Breast epithelium (tissue), 4 donors: ENCODE data around the gene ELMO1. TPM values are rescaled to one million over a fixed set of nuclear protein-coding genes. Genes with fewer than 3 reads are reported as not detected.

ENCODE experiments used
- DNase-seq, 2 donors: peaks; one replicate each; pipeline ENCODE4 v3.0.0-alpha.2; 2019; ENCODE audit warnings: low spot score in 2 of 2
- H3K27ac ChIP-seq, 2 donors: fragments of 200-600 bp; sonication (generic) in 1 of 2; one replicate each; pipeline ENCODE4 v1.5.1; 2016 to 2019; ENCODE audit warnings: mild to moderate bottlenecking in 1 of 2
- H3K27me3 ChIP-seq, 2 donors: fragments of 200-600 bp; sonication (generic) in 1 of 2; one replicate each; pipeline versions ENCODE4 v1.5.1 to v1.6.0; 2017 to 2019; ENCODE audit warnings: control low read depth in 1 of 2, mild to moderate bottlenecking in 1 of 2
- H3K36me3 ChIP-seq: fragments of 200-600 bp; one replicate; pipeline ENCODE4 v1.5.1; 2019
- H3K4me1 ChIP-seq, 2 donors: fragments of 200-600 bp; sonication (generic); one replicate each; pipeline ENCODE4 v1.5.1; 2016 to 2019; ENCODE audit warnings: control low read depth in 1 of 2
- H3K4me3 ChIP-seq, 3 donors: fragments of 200-600 bp; sonication (generic); 1 replicate in 2 of 3; 2 replicates in 1 of 3; pipeline ENCODE4 v1.5.1; 2016 to 2019; ENCODE audit warnings: mild to moderate bottlenecking in 3 of 3, moderate library complexity in 2 of 3
- H3K9me3 ChIP-seq, 2 donors: fragments of 200-600 bp; sonication (generic) in 1 of 2; one replicate each; pipeline ENCODE4 v1.5.1; 2016 to 2019; ENCODE audit warnings: control low read depth in 1 of 2
- POLR2A ChIP-seq: fragments of 450-650 bp; IDR thresholded peaks from one replicate; pipeline ENCODE4 v1.6.1; 2016; ENCODE audit warnings: antibody characterized with exemption, mild to moderate bottlenecking, moderate library complexity
- POLR2AphosphoS5 ChIP-seq, 3 donors: sonication (generic); formaldehyde crosslinking; IDR thresholded peaks; one replicate each; pipeline ENCODE4 v1.6.1; 2017; ENCODE audit warnings: antibody characterized with exemption in 3 of 3
- intact Hi-C: fragments of 100-400 bp; cut with DNase I; formaldehyde crosslinking; loops from one replicate; pipeline ENCODE4 v1.15.1; 2023; ENCODE audit warnings: low total_unique reads
- total RNA-seq, 3 donors: library from RNA; depleted of rRNA; stranded (reverse); fragments of >200 nt; gene quantifications; one replicate each; pipeline ENCODE4 v1.1.0, GENCODE V29; 2016
- TF ChIP-seq, protein P1 (sequence below), 3 donors: fragments of 450-650 bp; IDR thresholded peaks; one replicate each; pipeline ENCODE4 v1.5.1; 2016 to 2017; ENCODE audit warnings: antibody characterized with exemption in 3 of 3, mild to moderate bottlenecking in 3 of 3, moderate library complexity in 3 of 3

The ELMO1 gene
- total RNA-seq, 3 donors from 2014 or later = 49.5 to 110 (median 66.9) TPM

DNA sequence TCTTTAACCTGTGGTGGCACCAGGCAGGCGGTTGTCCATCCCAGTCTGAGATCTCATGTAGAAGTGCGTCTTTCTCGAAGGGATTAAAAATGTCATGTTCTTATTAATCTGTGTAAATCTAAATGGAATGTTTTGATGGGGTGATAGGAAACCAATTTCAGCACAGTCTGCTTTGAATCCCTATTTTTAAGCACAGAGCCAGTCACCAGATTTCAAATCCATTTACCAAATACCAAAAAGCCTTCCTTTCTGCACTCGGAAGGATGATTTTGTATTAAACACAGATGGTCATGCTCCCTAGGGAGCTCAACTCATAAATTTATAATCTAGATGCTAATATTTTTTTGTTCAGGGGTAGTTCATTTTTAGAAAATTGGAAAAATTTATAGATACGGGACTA lies 563.8 kb downstream of the ELMO1 start:
- intact Hi-C loops = no loop called here
- no peak for TF ChIP-seq POLR2A
- TF ChIP-seq, protein P1, sequence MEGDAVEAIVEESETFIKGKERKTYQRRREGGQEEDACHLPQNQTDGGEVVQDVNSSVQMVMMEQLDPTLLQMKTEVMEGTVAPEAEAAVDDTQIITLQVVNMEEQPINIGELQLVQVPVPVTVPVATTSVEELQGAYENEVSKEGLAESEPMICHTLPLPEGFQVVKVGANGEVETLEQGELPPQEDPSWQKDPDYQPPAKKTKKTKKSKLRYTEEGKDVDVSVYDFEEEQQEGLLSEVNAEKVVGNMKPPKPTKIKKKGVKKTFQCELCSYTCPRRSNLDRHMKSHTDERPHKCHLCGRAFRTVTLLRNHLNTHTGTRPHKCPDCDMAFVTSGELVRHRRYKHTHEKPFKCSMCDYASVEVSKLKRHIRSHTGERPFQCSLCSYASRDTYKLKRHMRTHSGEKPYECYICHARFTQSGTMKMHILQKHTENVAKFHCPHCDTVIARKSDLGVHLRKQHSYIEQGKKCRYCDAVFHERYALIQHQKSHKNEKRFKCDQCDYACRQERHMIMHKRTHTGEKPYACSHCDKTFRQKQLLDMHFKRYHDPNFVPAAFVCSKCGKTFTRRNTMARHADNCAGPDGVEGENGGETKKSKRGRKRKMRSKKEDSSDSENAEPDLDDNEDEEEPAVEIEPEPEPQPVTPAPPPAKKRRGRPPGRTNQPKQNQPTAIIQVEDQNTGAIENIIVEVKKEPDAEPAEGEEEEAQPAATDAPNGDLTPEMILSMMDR (IDR thresholded peaks at IDR 0.05) = no peak
- TF ChIP-seq POLR2AphosphoS5 (IDR thresholded peaks at IDR 0.05) = no peak
- Histone ChIP-seq H3K4me3 (no peak overlapping the region), H3K9me3 (no peaks in the 10 kb centered on the region), H3K4me1 (no peaks in the 10 kb centered on the region), H3K27me3 (no peaks in the 10 kb centered on the region), H3K27ac (no peak overlapping the region), H3K36me3 (no peaks in the 10 kb centered on the region)
- DNase-seq = no peak

DNA sequence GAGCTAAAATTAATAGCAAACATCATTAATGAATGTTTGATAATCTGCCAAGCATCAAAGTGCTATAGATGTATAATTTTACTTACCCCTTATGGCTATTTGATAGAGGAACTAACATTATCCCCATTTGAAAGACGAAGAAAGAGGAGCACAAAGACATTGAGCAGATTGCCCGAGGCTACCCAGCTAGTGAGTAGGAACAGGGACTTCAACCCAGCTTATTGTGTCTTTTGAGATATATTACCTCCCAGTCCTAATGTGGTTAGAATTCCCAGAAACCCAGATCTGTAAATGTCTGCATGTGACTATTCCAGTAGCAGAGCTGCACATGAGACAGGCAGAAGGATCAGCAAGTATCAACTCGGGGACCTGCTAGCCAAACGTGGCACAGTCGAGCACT lies 564.3 kb downstream of the ELMO1 start:
- no peaks in the 10 kb centered on the region for H3K4me1 ChIP-seq
- DNase-seq = no peak
- TF ChIP-seq POLR2AphosphoS5 (IDR thresholded peaks at IDR 0.05) (no peak), POLR2A (no peak)
- TF ChIP-seq, protein P1 (IDR thresholded peaks at IDR 0.05) = no peak
- H3K9me3 ChIP-seq = no peaks in the 10 kb centered on the region
- no peaks in the 10 kb centered on the region for H3K36me3 ChIP-seq
- no peaks in the 10 kb centered on the region for H3K27me3 ChIP-seq
- H3K27ac ChIP-seq = no peak overlapping the region
- intact Hi-C loops = no loop called here
- no peak overlapping the region for H3K4me3 ChIP-seq

DNA sequence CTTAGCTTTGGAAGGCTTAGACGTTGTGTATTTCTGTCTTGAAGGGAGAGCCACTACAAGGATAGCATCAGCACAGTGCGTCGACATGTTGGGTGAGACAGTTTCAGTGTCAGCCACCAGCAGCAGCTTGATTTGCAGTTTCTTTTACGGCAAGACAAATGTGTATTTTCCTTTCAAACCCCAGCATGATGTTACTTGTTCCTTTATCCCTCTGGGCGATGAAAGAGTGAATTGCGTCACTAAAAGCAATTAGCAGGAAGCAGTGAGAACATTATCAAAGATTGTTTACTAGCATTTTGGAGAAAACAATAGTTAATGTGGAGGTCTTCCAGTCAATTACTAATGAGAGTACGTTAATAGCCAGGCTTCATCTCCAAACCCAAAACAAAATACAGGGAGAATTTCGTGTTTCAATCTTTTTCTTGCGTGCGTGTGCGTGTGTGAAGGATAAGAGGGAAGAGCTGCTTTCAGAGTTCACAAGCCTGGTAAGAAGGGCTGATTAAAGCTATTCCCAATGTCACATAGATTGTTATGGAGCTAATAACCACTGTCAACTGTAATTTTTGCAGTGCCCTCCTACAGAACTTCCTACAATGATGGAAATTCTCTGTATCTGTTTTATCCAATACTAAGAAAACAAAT lies 567.3 kb downstream of the ELMO1 start:
- Histone ChIP-seq H3K4me3 (no peak overlapping the region), H3K9me3 (no peaks in the 10 kb centered on the region), H3K36me3 (no peaks in the 10 kb centered on the region), H3K27me3 (no peaks in the 10 kb centered on the region), H3K27ac (peak overlapping the region in 1 of 2 donors; percentile 65), H3K4me1 (no peaks in the 10 kb centered on the region)
- no peak for DNase-seq
- TF ChIP-seq POLR2A = no peak
- TF ChIP-seq POLR2AphosphoS5 (IDR thresholded peaks at IDR 0.05) = no peak
- intact Hi-C loops = no loop called here

DNA sequence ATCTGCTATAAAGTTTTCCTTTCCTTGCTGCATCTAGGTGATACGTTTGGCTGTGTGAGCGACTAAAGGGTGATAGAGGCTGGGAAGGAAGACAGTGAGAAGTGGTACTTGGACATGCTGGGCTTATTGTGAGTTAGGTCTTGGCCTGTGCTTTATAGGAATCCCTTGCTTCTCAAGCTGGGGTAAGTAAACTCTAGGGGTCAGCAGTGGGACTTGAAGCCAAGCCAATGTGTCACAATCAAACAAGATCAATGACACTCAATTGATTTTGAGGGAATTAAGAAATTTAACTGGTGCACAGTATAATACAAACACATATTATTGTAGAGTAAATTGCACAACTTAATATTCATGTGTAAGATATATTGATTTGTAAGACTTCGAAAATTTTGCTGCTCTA lies 568.6 kb downstream of the ELMO1 start:
- intact Hi-C loops = no loop called here
- no peaks in the 10 kb centered on the region for H3K36me3 ChIP-seq
- H3K9me3 ChIP-seq = no peaks in the 10 kb centered on the region
- H3K4me1 ChIP-seq = no peaks in the 10 kb centered on the region
- no peak for DNase-seq
- H3K27ac ChIP-seq = no peak overlapping the region
- no peaks in the 10 kb centered on the region for H3K27me3 ChIP-seq
- no peak overlapping the region for H3K4me3 ChIP-seq
- no peak for TF ChIP-seq POLR2AphosphoS5 (IDR thresholded peaks at IDR 0.05)
- TF ChIP-seq, protein P1 (IDR thresholded peaks at IDR 0.05) = no peak
- TF ChIP-seq POLR2A = no peak

DNA sequence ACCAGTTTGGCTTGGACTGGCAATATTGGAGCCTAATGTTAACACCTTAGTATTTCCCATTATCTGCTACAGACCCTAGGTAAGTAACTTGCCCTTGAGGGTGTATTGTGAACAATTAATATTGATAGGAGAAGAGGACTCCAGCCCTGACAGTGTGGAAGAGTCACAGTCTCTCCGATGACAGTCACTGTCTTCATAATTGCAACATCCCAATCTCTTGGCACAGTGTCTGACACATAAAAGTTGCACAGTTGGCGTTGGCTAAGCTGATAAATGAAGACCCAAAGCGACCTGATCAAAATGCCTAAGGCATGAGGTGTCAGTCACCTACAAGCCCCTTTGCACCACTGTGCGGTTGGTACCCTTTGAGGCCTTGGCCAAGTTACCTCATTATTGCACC lies 569.6 kb downstream of the ELMO1 start:
- no peaks in the 10 kb centered on the region for H3K9me3 ChIP-seq
- H3K27ac ChIP-seq = no peak overlapping the region
- H3K4me3 ChIP-seq = no peak overlapping the region
- no peaks in the 10 kb centered on the region for H3K36me3 ChIP-seq
- no peaks in the 10 kb centered on the region for H3K4me1 ChIP-seq
- TF ChIP-seq, protein P1 (IDR thresholded peaks at IDR 0.05) = no peak
- no peak for TF ChIP-seq POLR2A
- TF ChIP-seq POLR2AphosphoS5 (IDR thresholded peaks at IDR 0.05) = no peak
- no peaks in the 10 kb centered on the region for H3K27me3 ChIP-seq
- DNase-seq = no peak
- intact Hi-C loops = no loop called here
